Left ventricle myocardium inferior (tissue), 1 donor: ENCODE results near the gene SCRN2. TPM values are rescaled to one million over a fixed set of nuclear protein-coding genes. Genes with fewer than 3 reads are reported as not detected.

Source experiments
- DNase-seq: peaks from one replicate; pipeline ENCODE4 v3.0.0-alpha.2; 2020
- H3K27ac ChIP-seq: fragments of 200-600 bp; replicated peaks from 2 replicates; pipeline ENCODE4 v1.8.0; 2021
- H3K27me3 ChIP-seq: fragments of 200-600 bp; 2 replicates; pipeline ENCODE4 v1.8.0; 2021; ENCODE audit warnings: low read depth
- H3K36me3 ChIP-seq: fragments of 200-600 bp; 2 replicates; pipeline ENCODE4 v1.8.0; 2021
- H3K4me1 ChIP-seq: fragments of 200-600 bp; 2 replicates; pipeline ENCODE4 v1.8.0; 2021
- H3K4me3 ChIP-seq: fragments of 200-600 bp; 2 replicates; pipeline ENCODE4 v1.8.0; 2021; ENCODE audit warnings: mild to moderate bottlenecking, moderate library complexity
- H3K9me3 ChIP-seq: fragments of 200-600 bp; replicated peaks from 2 replicates; pipeline ENCODE4 v1.8.0; 2021
- intact Hi-C: fragments of 100-400 bp; cut with micrococcal nuclease; formaldehyde crosslinking; loops from one replicate; pipeline ENCODE4 v1.11.0; 2022
- total RNA-seq: library from RNA; stranded (reverse); fragmentation: NEBNext Ultra II Directional; extraction: Animal tissue kit (Norgen Biotek cat#: 25700); gene quantifications from one replicate; pipeline ENCODE4 v1.2.1, GENCODE V29; 2021
- TF ChIP-seq, protein P1 (sequence below): fragments of 200-600 bp; IDR thresholded peaks from 2 replicates; pipeline ENCODE4 v1.8.0; 2021; ENCODE audit warnings: antibody characterized with exemption, mild to moderate bottlenecking, borderline replicate concordance
- donor health status: DM: no; HTN: yes; CAD: no; lungs with severe emphysema.

The SCRN2 gene
- total RNA-seq, 1 donor from 2014 or later = 27.1 TPM

DNA sequence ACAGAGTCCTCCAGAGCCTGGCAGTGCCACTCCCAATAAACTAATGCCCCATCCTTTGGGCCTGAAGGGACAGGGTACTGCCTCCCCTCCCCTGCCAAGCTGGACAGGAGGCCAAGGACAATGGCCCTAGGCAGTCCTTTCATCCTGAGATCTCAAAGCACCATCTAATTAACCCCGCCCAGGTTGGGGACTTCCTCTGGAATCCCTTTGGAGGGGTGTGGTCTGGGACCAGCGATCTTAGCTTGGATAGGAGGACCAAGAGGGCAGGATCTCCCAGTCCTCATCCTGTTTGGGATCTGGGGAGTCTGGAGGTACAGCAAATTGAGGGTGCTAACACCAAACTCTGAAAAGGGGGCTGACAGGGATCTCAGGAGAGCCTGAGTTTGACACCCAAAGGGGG is 28.0 kb upstream of the SCRN2 start:
- Histone ChIP-seq H3K36me3 (no peaks in the 10 kb centered on the region), H3K9me3 (no peaks in the 10 kb centered on the region), H3K27me3 (peaks cover 96% of the 10 kb centered on the region), H3K27ac (no peak overlapping the region), H3K4me3 (no peak overlapping the region), H3K4me1 (no peaks in the 10 kb centered on the region)
- intact Hi-C loops = no loop called here
- TF ChIP-seq, protein P1, sequence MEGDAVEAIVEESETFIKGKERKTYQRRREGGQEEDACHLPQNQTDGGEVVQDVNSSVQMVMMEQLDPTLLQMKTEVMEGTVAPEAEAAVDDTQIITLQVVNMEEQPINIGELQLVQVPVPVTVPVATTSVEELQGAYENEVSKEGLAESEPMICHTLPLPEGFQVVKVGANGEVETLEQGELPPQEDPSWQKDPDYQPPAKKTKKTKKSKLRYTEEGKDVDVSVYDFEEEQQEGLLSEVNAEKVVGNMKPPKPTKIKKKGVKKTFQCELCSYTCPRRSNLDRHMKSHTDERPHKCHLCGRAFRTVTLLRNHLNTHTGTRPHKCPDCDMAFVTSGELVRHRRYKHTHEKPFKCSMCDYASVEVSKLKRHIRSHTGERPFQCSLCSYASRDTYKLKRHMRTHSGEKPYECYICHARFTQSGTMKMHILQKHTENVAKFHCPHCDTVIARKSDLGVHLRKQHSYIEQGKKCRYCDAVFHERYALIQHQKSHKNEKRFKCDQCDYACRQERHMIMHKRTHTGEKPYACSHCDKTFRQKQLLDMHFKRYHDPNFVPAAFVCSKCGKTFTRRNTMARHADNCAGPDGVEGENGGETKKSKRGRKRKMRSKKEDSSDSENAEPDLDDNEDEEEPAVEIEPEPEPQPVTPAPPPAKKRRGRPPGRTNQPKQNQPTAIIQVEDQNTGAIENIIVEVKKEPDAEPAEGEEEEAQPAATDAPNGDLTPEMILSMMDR = no peak
- no peak for DNase-seq

DNA sequence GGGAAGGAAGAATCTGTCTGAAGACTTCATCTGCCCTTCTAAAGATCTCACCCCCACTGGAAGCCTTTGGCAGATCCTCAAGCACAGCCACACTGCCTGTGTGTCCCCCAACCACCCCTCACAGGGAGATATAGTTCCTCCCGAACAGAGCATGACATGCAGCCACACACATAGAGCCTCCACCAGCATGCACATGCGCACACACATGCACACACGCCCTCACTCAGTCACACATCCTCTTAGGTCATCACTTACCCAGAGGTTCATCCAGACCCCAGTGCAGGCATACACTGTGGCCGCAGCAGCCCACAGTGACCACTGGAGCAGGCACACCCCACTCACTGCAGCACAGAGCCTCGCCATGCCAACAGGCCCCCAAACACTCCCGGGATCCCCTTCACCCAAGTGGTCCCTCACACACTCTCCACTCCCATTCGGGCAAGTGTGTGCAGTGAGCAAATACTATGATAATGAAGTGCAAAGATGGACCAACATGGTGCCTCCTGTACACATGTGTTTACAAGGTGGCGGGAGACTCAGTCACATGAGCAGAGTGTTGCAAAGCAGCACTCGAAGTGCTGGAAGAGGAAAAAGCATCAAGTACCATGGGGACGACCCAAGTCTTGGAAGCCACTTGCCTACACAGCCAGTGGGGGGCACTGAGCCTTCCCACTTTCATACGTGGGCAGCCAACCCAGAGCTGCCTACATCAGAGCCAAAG is 26.9 kb upstream of the SCRN2 start:
- H3K4me1 ChIP-seq = no peaks in the 10 kb centered on the region
- intact Hi-C loops = no loop called here
- no peaks in the 10 kb centered on the region for H3K9me3 ChIP-seq
- no peak overlapping the region for H3K27ac ChIP-seq
- peaks cover 86% of the 10 kb centered on the region for H3K27me3 ChIP-seq
- TF ChIP-seq, protein P1 = no peak
- no peak overlapping the region for H3K4me3 ChIP-seq
- H3K36me3 ChIP-seq = no peaks in the 10 kb centered on the region
- DNase-seq = no peak

GRCh38 chr17:47866941-47867340 is 25.9 kb upstream of the SCRN2 start:
- Histone ChIP-seq H3K4me1 (no peaks in the 10 kb centered on the region), H3K36me3 (no peaks in the 10 kb centered on the region), H3K9me3 (no peaks in the 10 kb centered on the region), H3K27ac (no peak overlapping the region), H3K4me3 (no peak overlapping the region), H3K27me3 (peaks cover 78% of the 10 kb centered on the region)
- no peak for DNase-seq
- intact Hi-C loops = no loop called here
- TF ChIP-seq, protein P1 = no peak

DNA sequence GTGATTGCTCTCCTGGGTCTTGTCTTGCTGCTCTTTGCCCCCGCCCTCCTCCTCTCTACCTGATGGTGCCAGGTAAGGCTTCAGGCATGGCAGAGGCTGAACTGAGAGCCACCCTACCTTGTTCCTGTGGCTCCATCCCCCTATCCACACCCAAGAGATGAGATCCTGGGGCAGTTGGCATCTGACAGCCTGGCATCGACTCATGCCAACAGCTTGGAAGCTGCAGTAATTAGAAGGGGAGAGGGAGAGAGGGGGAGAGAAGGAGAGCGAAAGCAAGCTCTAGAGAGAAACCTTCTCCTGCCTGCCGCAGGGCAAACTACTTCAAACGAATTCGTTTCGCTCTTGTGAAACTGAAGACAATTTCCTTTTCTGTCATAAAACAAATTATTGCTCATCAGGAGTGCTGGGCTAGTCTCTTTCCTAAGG is 23.7 kb upstream of the SCRN2 start:
- TF ChIP-seq, protein P1 = no peak
- no peak overlapping the region for H3K27ac ChIP-seq
- no peak overlapping the region for H3K4me3 ChIP-seq
- intact Hi-C loops = no loop called here
- DNase-seq = no peak
- peaks cover 77% of the 10 kb centered on the region for H3K27me3 ChIP-seq
- no peaks in the 10 kb centered on the region for H3K36me3 ChIP-seq
- H3K9me3 ChIP-seq = no peaks in the 10 kb centered on the region
- no peaks in the 10 kb centered on the region for H3K4me1 ChIP-seq

- H3K36me3 ChIP-seq = no peaks in the 10 kb centered on the region
- H3K27ac ChIP-seq = no peak overlapping the region
- TF ChIP-seq, protein P1 = no peak
- no peaks in the 10 kb centered on the region for H3K9me3 ChIP-seq
- no peak for DNase-seq
- intact Hi-C loops = no loop called here
- no peaks in the 10 kb centered on the region for H3K4me1 ChIP-seq
- H3K27me3 ChIP-seq = peaks cover 76% of the 10 kb centered on the region
- H3K4me3 ChIP-seq = no peak overlapping the region
These were observed 21.8 kb upstream of the SCRN2 start for GRCh38 chr17:47862621-47863440.
